OCI-LY7 (cell line): ENCODE measurements around the gene PIEZO2. TPM values are rescaled to one million over a fixed set of nuclear protein-coding genes. Genes with fewer than 3 reads are reported as not detected.

ENCODE experiments used
- BruUV-seq: library from RNA; stranded (reverse); fragments of 400-500 nt; replicated peaks from 2 replicates; lab custom pipeline; 2021; lab: Mats Ljungman, UMichigan
- CTCF ChIA-PET: fragments of 300-600 bp; sonication (Branson Sonifier 250); formaldehyde crosslinking; loops from one replicate; lab custom pipeline; 2022; ENCODE audit warnings: antibody characterized with exemption; ENCODE audit not compliant: unreplicated experiment; lab: Charles Lee
- POLR2A ChIA-PET: fragments of 300-600 bp; sonication (Branson Sonifier 250); formaldehyde crosslinking; loops from one replicate; lab custom pipeline; 2022; ENCODE audit warnings: antibody characterized with exemption; lab: Charles Lee
- DNase-seq: peaks from one replicate; pipeline ENCODE4 v3.0.0-alpha.2; 2015; ENCODE audit warnings: low spot score
- H2AFZ ChIP-seq: fragments of 200-600 bp; sonication (generic), shearing (Covaris generic); 2 replicates; pipeline ENCODE4 v1.6.1; 2014; ENCODE audit warnings: mild to moderate bottlenecking, antibody characterized with exemption, low read length, moderate library complexity
- H3K27ac ChIP-seq: fragments of 200-600 bp; sonication (generic); 2 replicates; pipeline ENCODE4 v1.5.1; 2014; ENCODE audit warnings: mixed run types, low read depth, mild to moderate bottlenecking, moderate library complexity, low read length, inconsistent platforms; ENCODE audit not compliant: poor library complexity, severe bottlenecking
- H3K36me3 ChIP-seq: fragments of 200-600 bp; sonication (generic); 2 replicates; pipeline ENCODE4 v1.6.1; 2014; ENCODE audit warnings: mild to moderate bottlenecking, antibody characterized with exemption, low read length, moderate library complexity, mixed read lengths; ENCODE audit not compliant: insufficient read depth
- H3K4me1 ChIP-seq: fragments of 200-600 bp; sonication (generic); 2 replicates; pipeline ENCODE4 v1.5.1; 2014; ENCODE audit warnings: mild to moderate bottlenecking, low read length; ENCODE audit not compliant: insufficient read depth, poor library complexity, severe bottlenecking
- H3K4me2 ChIP-seq: fragments of 200-600 bp; sonication (generic); 2 replicates; pipeline ENCODE4 v1.6.1; 2014; ENCODE audit warnings: mild to moderate bottlenecking, low read length
- H3K4me3 ChIP-seq: fragments of 200-600 bp; sonication (generic); 2 replicates; pipeline ENCODE4 v1.5.1; 2014; ENCODE audit warnings: mild to moderate bottlenecking, low read depth, low read length; ENCODE audit not compliant: poor library complexity, severe bottlenecking
- H3K79me2 ChIP-seq: fragments of 200-600 bp; sonication (generic); 2 replicates; pipeline ENCODE4 v1.6.1; 2016; ENCODE audit warnings: low read depth, mild to moderate bottlenecking, low read length, moderate library complexity, mixed read lengths; ENCODE audit not compliant: insufficient read depth
- H3K9me2 ChIP-seq: fragments of 200-600 bp; sonication (generic); 2 replicates; pipeline ENCODE4 v1.6.1; 2016; ENCODE audit warnings: mild to moderate bottlenecking, low read length, mixed read lengths; ENCODE audit not compliant: insufficient read depth
- H3K9me3 ChIP-seq: fragments of 200-600 bp; sonication (generic); 2 replicates; pipeline ENCODE4 v1.6.1; 2014; ENCODE audit warnings: mild to moderate bottlenecking, mixed run types, low read length, mixed read lengths
- H4K20me1 ChIP-seq: fragments of 200-600 bp; sonication (generic); 2 replicates; pipeline ENCODE4 v1.6.1; 2014; ENCODE audit warnings: mild to moderate bottlenecking, antibody characterized with exemption, low read length, moderate library complexity, mixed read lengths; ENCODE audit not compliant: insufficient read depth
- CTCF ChIP-seq: fragments of 200-600 bp; sonication (generic); conservative IDR thresholded peaks from 2 replicates; pipeline ENCODE4 v1.5.1; 2014; ENCODE audit warnings: mild to moderate bottlenecking, antibody characterized with exemption, low read length, moderate library complexity, mixed read lengths
- EZH2phosphoT487 ChIP-seq: fragments of 200-600 bp; sonication (generic); IDR thresholded peaks from 2 replicates; pipeline ENCODE4 v1.6.1; 2018; ENCODE audit warnings: low read depth, borderline replicate concordance, mild to moderate bottlenecking, mixed run types, antibody characterized with exemption, low read length, moderate library complexity, mixed read lengths
- intact Hi-C: fragments of 100-400 bp; cut with micrococcal nuclease; formaldehyde crosslinking; loops from one replicate; pipeline ENCODE4 v1.10.0; 2022; ENCODE audit not compliant: unreplicated experiment
- total RNA-seq, 2 experiments: library from RNA; depleted of rRNA in 1 of 2; stranded (reverse); fragments of >200 nt in 1 of 2; shearing (Covaris generic) in 1 of 2; gene quantifications; 2 replicates each; pipeline ENCODE4 v1.2.3, GENCODE V29; 2014 to 2022

The PIEZO2 gene
- total RNA-seq, 2 experiments from 2014 or later = 0.95 to 3.3 TPM

GRCh38 chr18:11119959-11120587 lies 29.3 kb downstream of the PIEZO2 start:
- no peak overlapping the region for H2AFZ ChIP-seq
- no TSS peak for BruUV-seq
- CTCF ChIA-PET = no interaction called here
- H3K9me3 ChIP-seq = no peaks in the 10 kb centered on the region
- no peak for TF ChIP-seq CTCF
- TF ChIP-seq EZH2phosphoT487 = no peak
- H3K4me3 ChIP-seq = no peak overlapping the region
- POLR2A ChIA-PET = interaction anchor here (0.8 to 0.9 kb wide), 2 partner anchors 13 to 441 kb away, joined by 3 read pairs; no protein-coding TSS in a partner anchor
- no peaks in the 10 kb centered on the region for H3K4me1 ChIP-seq
- H3K27ac ChIP-seq = no peak overlapping the region
- no peaks in the 10 kb centered on the region for H4K20me1 ChIP-seq
- no peaks in the 10 kb centered on the region for H3K36me3 ChIP-seq
- no peak overlapping the region for H3K4me2 ChIP-seq
- DNase-seq = no peak
- H3K79me2 ChIP-seq = no peaks in the 10 kb centered on the region
- no peaks in the 10 kb centered on the region for H3K9me2 ChIP-seq
- intact Hi-C loops = no loop called here

DNA sequence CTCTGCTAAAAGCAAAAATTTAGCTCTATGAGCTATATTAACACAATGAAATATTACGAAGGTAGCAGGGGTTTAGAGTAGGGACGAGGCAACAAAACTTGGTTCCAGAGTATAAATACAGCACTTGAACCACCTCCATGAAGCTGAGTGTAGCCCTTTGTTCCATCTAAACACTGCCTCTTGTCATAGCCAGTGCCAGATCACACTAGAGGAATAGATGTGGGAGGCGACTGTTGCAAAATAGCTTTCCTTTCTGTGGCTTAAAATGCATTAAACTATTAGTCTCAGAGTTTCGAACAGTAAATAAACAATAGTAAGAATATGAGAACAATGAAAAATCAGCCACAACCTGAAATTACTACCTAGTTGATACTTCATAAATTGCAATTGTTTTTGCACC lies 29.8 kb downstream of the PIEZO2 start:
- no peaks in the 10 kb centered on the region for H4K20me1 ChIP-seq
- ChIA-PET POLR2A (no interaction called here), CTCF (no interaction called here)
- no peak overlapping the region for H2AFZ ChIP-seq
- no peak overlapping the region for H3K4me2 ChIP-seq
- no peaks in the 10 kb centered on the region for H3K36me3 ChIP-seq
- TF ChIP-seq CTCF (no peak), EZH2phosphoT487 (no peak)
- no TSS peak for BruUV-seq
- no peaks in the 10 kb centered on the region for H3K9me3 ChIP-seq
- H3K4me3 ChIP-seq = no peak overlapping the region
- no peak overlapping the region for H3K27ac ChIP-seq
- no peaks in the 10 kb centered on the region for H3K9me2 ChIP-seq
- intact Hi-C loops = no loop called here
- no peaks in the 10 kb centered on the region for H3K4me1 ChIP-seq
- no peak for DNase-seq
- no peaks in the 10 kb centered on the region for H3K79me2 ChIP-seq

- TF ChIP-seq EZH2phosphoT487 (no peak), CTCF (no peak)
- intact Hi-C loops = no loop called here
- no peak overlapping the region for H2AFZ ChIP-seq
- H3K36me3 ChIP-seq = no peaks in the 10 kb centered on the region
- H3K9me2 ChIP-seq = no peaks in the 10 kb centered on the region
- H3K4me1 ChIP-seq = no peaks in the 10 kb centered on the region
- ChIA-PET CTCF (no interaction called here), POLR2A (no interaction called here)
- no peaks in the 10 kb centered on the region for H3K9me3 ChIP-seq
- DNase-seq = no peak
- H3K4me3 ChIP-seq = no peak overlapping the region
- no peak overlapping the region for H3K27ac ChIP-seq
- no TSS peak for BruUV-seq
- H3K4me2 ChIP-seq = no peak overlapping the region
- H4K20me1 ChIP-seq = no peaks in the 10 kb centered on the region
- no peaks in the 10 kb centered on the region for H3K79me2 ChIP-seq
Measured at GRCh38 chr18:11118051-11118766, 31.2 kb downstream of the PIEZO2 start.
